Activated CD8-positive, alpha-beta memory T cell treated with anti-CD3 and anti-CD28 coated beads for 4 hours (primary cell): ENCODE data around the gene STAMBPL1.

ENCODE experiments used
- DNase-seq, 2 donors: peaks; one replicate each; pipeline ENCODE4 v3.0.0-alpha.2; 2020; ENCODE audit warnings: low read depth in 2 of 2

STAMBPL1 gene

GRCh38 chr10:88893611-88894010 lies 13.6 kb downstream of the STAMBPL1 start:
- DNase-seq: no peak

GRCh38 chr10:88895250-88895649 lies 15.2 kb downstream of the STAMBPL1 start:
- no peak for DNase-seq

GRCh38 chr10:88896372-88896993 lies 16.4 kb downstream of the STAMBPL1 start:
- no peak for DNase-seq

- peak in 1 of 2 donors; percentile 22 for DNase-seq
Measured at GRCh38 chr10:88896994-88897853, 17.2 kb downstream of the STAMBPL1 start.

- no peak for DNase-seq
Measured at GRCh38 chr10:88898727-88899126, 18.7 kb downstream of the STAMBPL1 start.

GRCh38 chr10:88899886-88900285 lies 19.8 kb downstream of the STAMBPL1 start:
- no peak for DNase-seq

- no peak for DNase-seq
Measured at GRCh38 chr10:88901206-88901983, 21.4 kb downstream of the STAMBPL1 start.

GRCh38 chr10:88901984-88902789 lies 22.1 kb downstream of the STAMBPL1 start:
- no peak for DNase-seq

- no peak for DNase-seq
Measured at GRCh38 chr10:88903715-88904114, 23.7 kb downstream of the STAMBPL1 start.

- DNase-seq: no peak
Measured at GRCh38 chr10:88906921-88907320, 26.9 kb downstream of the STAMBPL1 start.

- DNase-seq: no peak
Measured at GRCh38 chr10:88908194-88908593, 28.1 kb downstream of the STAMBPL1 start.

- no peak for DNase-seq
Measured at GRCh38 chr10:88911116-88911515, 31.1 kb downstream of the STAMBPL1 start.

GRCh38 chr10:88911851-88912250 lies 31.8 kb downstream of the STAMBPL1 start:
- DNase-seq: no peak

- no peak for DNase-seq
Measured at GRCh38 chr10:88913127-88913526, 33.1 kb downstream of the STAMBPL1 start.

GRCh38 chr10:88913788-88914187 lies 33.7 kb downstream of the STAMBPL1 start:
- no peak for DNase-seq

GRCh38 chr10:88915781-88916180 lies 35.7 kb downstream of the STAMBPL1 start:
- no peak for DNase-seq

- DNase-seq: no peak
Measured at GRCh38 chr10:88916231-88916630, 36.2 kb downstream of the STAMBPL1 start.

GRCh38 chr10:88916986-88917385 lies 36.9 kb downstream of the STAMBPL1 start:
- DNase-seq: no peak

GRCh38 chr10:88918191-88918905 lies 38.3 kb downstream of the STAMBPL1 start:
- DNase-seq: no peak

GRCh38 chr10:88919041-88919440 lies 39.0 kb downstream of the STAMBPL1 start:
- no peak for DNase-seq

GRCh38 chr10:88920198-88920597 lies 40.2 kb downstream of the STAMBPL1 start:
- no peak for DNase-seq
